CD4-positive, alpha-beta T cell treated with Interleukin-6 at 100 ng/mL for 8 hours (primary cell): ENCODE data around the gene IFNA10.
"Not testable (repeated sequence)": the region's sequence is repeated elsewhere in the genome, so short reads cannot be mapped to it uniquely, and the experiment has no call there.

ENCODE experiments used
- DNase-seq: peaks from one replicate; pipeline ENCODE4 v3.0.0-alpha.2; 2020; ENCODE audit warnings: mixed read lengths, low spot score

Gene IFNA10

GRCh38 chr9:21207043-21207442 is at the start of gene IFNA10:
Gene IFNA10, minus strand, starts transcription at chr9:21207143. Its CDS starts 46 bp downstream, at chr9:21207097.
- not testable (repeated sequence) for DNase-seq

GRCh38 chr9:21255538-21256212 is 48.7 kb upstream of the IFNA10 start:
- DNase-seq: no peak

- DNase-seq: no peak
Measured at GRCh38 chr9:21252721-21253547, 46.0 kb upstream of the IFNA10 start.

GRCh38 chr9:21251638-21252037 is 44.7 kb upstream of the IFNA10 start:
- no peak for DNase-seq

- no peak for DNase-seq
Measured at GRCh38 chr9:21251190-21251589, 44.2 kb upstream of the IFNA10 start.

- no peak for DNase-seq
Measured at GRCh38 chr9:21244836-21245235, 37.9 kb upstream of the IFNA10 start.

GRCh38 chr9:21239911-21240310 is 33.0 kb upstream of the IFNA10 start, which contains the start of gene IFNA14:
Gene IFNA14, minus strand, starts transcription at chr9:21240005. Its CDS starts 70 bp downstream, at chr9:21239935.
- DNase-seq: no peak

- DNase-seq: not testable (repeated sequence)
Measured at GRCh38 chr9:21236360-21236714, 29.4 kb upstream of the IFNA10 start.

GRCh38 chr9:21235468-21236359 is 28.8 kb upstream of the IFNA10 start:
- peak; percentile 27 for DNase-seq

GRCh38 chr9:21234153-21234687 is 27.3 kb upstream of the IFNA10 start:
- no peak for DNase-seq

GRCh38 chr9:21233258-21233657 is 26.3 kb upstream of the IFNA10 start:
- DNase-seq: no peak

GRCh38 chr9:21228122-21228521 is 21.2 kb upstream of the IFNA10 start, which contains the start of gene IFNA17:
Gene IFNA17, minus strand, starts transcription at chr9:21228222. Its CDS starts 49 bp downstream, at chr9:21228173.
- no peak for DNase-seq

GRCh38 chr9:21217211-21217610 is 10.3 kb upstream of the IFNA10 start, which contains the start of gene IFNA16:
Gene IFNA16, minus strand, starts transcription at chr9:21217311. Its CDS starts 6 bp downstream, at chr9:21217305.
- not testable (repeated sequence) for DNase-seq

GRCh38 chr9:21213411-21214326 is 6.7 kb upstream of the IFNA10 start:
- DNase-seq: not testable (repeated sequence)

- DNase-seq: not testable (repeated sequence)
Measured at GRCh38 chr9:21212160-21212559, 5.2 kb upstream of the IFNA10 start.

- not testable (repeated sequence) for DNase-seq
Measured at GRCh38 chr9:21210782-21211181, 3.8 kb upstream of the IFNA10 start.

- DNase-seq: no peak
Measured at GRCh38 chr9:21210311-21210710, 3.4 kb upstream of the IFNA10 start.

- DNase-seq: no peak
Measured at GRCh38 chr9:21205204-21205603, 1.7 kb downstream of the IFNA10 start.

GRCh38 chr9:21202105-21202504 is 4.8 kb downstream of the IFNA10 start, which contains the start of gene IFNA7:
Gene IFNA7, minus strand, starts transcription at chr9:21202205. Its CDS starts 40 bp downstream, at chr9:21202165.
- DNase-seq: not testable (repeated sequence)
